NCI-H1417 (cell line): ENCODE measurements around the gene SMG9.

Experiments
- DNase-seq, 3 experiments: peaks; one replicate each; lab custom pipeline; 2025; lab: John Stamatoyannopoulos, UW

The SMG9 gene

DNA sequence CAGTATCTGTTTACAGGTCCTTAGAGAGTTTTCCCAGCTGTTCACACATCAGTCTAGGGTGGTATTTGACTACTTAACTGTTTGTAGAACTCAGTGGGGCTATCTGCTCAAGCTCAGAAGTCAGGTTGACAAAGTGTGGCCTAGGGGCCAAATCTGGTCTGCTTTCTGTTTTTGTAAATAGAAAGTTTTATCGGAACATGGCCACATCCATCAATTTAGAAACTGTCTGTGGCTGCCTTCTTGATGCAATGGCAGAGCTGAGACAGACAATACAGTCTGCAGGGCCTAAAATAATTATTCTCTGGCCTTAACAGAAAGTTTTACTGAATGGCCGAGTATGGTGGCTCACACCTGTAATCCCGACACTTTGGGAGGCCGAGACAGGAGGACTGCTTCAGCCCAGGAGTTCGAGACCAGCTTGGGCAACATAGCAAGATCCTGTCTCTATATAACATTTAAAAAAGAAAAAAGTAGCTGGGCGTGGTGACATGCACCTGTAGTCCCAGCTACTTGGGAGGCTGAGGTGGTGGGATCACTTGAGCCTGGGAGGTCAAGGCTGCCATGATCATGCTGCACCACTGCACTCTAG lies 2.4 kb downstream of the SMG9 start:
- DNase-seq, result no peak

DNA sequence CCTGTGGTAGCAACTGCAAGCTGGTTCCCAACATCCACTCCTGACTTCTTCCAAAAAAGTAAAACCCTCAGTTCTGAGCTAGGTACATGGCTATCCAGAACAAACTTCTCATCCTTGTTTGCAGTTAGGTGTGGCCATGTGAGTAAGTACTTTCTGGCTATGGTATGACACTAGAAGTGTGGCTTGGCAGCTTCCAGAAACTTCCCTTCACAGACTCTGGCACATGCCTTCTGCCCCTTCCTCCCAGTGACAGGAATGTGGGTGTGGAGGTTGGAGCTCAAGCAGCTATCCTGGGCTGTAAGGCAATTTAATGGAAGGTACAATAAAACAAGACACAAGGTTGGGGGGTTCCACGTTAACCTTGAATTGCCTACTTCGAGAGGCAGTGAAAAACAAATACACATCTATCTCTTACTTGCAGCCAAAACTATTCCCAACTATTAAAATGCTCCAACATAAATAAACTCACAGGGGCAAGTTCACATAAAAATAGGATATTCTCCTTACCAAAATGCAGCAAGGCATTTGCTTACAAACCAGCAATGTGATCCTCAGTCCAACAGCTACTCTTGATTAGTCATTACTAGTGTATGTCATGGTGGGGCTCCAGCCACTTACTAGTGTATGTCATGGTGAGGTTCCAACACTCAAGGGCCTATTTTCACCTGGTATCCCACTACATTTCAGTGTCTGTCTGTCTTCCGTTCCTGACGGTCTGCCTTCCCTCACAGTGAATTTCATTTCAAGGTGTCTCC lies 3.1 kb downstream of the SMG9 start:
- DNase-seq, result no peak

- no peak for DNase-seq
Measured at GRCh38 chr19:43749898-43750297, 4.9 kb downstream of the SMG9 start.

DNA sequence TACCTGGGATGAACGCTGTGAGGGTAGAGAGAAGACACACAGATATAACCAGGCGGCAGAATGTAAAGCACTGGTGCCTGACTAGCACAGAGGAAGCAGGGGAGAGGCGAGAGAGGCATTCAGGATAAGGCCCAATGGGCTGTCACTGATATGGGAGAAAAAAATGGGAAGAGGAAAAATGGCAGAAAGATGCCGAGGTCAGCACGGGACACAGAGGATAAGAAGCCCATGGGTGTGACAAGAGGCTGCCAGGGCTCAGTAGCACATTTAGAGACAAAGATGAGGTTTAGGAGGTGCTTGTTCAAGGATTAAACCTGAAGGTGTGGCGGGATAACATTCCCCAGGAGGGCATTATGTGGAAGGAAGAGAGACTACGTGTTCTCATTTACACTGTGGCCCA lies 5.6 kb downstream of the SMG9 start:
- no peak for DNase-seq

DNA sequence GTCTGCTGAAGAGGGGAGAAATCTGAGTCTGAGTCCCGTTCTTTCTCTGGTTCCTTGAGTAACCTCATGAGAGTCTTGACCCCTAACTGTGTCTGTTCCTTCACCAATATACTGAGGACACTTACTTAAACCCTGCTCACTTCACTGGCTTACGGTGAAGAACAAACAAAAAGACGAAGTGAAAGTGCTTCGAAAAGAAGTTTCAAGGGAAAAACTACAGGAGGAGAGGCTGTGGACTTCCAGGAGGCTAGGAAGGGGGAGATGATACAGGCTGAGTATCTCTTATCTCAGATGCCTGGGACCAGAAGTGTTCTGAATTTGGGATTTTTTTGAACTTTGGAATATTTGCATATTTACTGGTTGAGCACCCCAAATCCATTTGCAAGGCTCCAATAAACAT lies 6.1 kb downstream of the SMG9 start:
- no peak for DNase-seq

DNA sequence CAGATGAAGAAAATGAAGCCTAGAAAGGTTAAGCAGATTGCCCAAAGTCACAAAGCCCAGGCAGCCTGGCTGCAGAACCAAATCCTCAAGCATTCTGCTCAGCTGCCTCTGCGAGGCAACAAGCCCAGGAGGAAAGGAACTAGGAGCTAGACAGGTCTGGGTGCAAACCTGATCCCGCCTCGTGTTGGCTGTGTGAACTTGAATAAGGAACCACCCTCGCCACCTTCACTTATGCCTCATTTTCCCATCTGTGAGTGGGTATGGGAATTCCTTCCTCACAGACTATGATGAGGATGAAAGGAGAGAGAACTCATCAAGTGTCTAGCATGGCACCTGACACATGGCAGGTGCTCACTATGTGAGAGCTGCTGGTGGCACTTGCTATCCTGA lies 6.6 kb downstream of the SMG9 start:
- no peak for DNase-seq

DNA sequence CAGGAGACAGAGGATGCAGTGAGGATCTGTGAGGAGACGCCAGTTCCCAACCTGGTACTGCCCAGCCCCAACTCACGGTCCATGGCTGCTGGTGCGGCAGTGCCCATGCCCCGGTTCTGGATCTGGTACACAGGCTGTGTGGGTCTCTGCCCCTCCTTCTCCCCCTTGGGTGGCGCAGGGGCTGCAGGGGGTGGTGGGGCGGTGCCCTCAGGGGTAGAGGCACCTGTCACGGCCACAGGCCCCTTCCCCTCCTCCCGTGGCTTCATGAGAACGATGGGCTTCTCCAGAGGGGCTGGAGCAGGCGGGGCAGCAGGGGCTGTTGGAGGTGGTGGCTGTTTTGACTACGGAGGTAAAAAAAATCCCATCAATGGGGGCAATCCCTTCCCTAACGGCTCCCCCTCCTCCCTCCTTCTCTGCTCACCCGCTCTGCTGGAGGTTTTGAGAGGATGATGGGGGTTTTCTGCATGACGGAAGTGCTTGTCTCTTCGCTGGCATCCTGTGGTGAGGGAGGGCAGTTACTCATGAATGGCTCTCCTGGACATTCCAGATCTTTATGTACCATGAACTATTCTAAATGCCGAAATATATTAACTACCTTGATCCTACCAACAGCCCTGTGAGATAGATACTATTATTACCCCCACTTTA lies 7.1 kb downstream of the SMG9 start:
- no peak for DNase-seq

GRCh38 chr19:43743059-43743458 lies 11.7 kb downstream of the SMG9 start:
- DNase-seq, result no peak

GRCh38 chr19:43741075-43741825 lies 13.5 kb downstream of the SMG9 start:
- DNase-seq, result no peak

DNA sequence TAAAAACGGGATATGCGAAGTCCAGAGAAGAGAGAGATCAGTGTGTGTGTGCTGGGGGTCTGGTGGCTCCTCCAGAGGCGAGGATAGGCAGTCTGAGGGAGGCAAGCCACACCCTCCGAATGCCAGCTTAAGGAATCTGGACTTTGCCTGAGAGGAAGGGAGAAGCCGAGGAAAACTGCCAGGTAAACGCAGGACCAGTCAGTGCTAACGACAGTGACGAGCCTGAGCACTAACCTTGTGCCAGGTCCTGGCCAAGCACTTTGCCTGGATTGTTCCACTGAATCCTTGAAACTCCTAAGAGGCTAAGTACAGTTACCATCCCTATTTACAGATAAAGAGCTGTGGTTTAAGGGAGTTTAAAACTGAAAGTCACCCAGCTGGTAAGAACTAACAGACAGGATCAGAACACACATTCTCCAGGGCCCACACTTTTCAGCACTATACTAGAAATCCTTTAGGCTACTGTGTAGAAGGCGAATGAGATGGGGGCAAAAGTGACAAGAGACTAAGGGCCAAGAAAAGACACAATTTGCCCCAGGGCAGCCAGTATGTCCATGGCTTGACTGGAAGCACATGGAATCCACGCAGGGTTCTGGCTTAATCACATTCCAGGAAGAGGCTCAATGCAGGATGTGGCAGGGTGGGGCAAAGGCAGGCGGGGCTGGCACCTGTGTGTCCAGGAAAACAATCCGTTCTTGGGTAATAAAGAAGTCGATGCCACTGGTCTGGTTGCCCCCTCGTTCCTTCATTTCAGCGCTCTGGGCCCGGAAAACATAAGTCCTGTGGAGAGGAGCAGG lies 15.1 kb downstream of the SMG9 start:
- no peak for DNase-seq

GRCh38 chr19:43738780-43739211 lies 16.0 kb downstream of the SMG9 start:
- DNase-seq, result no peak

DNA sequence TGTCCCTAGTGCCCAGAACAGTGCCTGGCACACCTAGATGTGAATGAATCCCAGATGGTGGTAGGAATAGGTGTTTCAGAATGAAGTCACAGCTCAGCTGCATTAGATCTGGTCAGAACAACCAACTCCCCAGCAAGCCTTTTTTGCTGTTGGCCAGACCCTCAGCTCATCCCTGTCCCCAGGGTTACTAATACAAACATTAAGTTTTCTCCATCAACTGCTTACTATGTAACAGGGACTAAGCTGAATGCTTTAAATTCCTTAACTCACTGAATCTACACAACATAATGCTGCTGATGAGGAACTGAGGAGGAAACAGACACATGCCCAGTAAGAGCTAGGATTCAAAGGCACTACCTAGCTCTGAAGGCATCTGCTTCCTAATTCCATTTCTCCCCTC lies 18.8 kb downstream of the SMG9 start:
- DNase-seq, result no peak

DNA sequence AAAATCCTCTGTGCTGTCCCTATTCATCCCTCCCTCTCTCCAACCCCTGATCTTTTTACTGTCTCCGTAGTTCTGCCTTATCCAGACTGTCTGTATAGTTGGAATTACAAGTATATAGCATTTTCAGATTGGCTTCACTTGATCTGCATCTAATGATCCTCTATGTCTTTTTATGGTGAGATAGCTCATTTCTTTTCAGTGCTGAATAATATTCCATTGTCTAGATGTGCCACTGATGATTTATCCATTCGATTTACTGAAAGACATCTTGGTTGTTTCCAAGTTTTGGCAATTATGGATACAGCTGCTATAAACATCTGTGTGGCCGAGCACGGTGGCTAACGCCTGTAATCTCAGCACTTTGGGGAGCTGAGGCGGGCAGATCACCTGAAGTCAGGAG lies 19.7 kb downstream of the SMG9 start:
- DNase-seq, result no peak

- no peak for DNase-seq
Measured at GRCh38 chr19:43731846-43732245, 22.9 kb downstream of the SMG9 start.

DNA sequence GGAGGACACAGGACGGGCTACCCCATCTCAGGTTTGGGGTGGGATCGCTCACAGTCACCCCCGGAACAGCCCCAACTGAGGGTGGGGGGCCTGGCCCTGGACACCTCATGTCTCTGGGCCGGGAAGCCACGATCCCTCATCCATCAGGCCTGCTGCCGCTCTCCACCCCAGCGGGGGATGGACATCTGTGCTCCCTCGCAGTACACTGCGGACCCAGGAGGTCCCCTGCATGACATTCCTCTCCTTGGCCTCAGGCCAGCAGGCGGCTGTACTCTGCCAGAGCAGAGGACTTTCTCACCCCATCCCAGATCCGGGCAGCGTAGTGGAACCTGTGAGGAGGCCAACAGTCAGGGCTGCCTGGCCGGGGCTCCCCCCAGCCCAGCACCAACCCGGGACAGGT lies 23.4 kb downstream of the SMG9 start:
- DNase-seq, result no peak

DNA sequence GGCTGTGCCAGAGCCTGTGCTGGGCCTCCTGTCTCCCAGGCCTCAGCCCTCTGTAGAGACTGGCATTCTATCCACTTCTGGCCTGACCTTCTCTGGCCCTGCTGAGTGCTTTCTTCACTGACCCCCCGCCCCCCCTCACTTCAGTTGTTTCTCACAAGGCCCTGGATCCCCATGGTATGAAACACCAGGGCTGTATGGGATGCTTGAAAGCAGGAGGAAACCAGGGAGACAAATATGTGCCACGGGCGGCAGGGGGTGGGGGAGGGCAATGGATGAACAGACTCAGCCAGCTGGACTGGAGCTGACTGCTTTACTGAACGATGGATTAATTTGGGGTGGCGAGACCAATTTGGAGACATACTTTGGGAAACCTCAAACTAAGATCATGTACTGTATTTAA lies 24.8 kb downstream of the SMG9 start:
- DNase-seq, result no peak

GRCh38 chr19:43727593-43727853 lies 27.2 kb downstream of the SMG9 start:
- DNase-seq, result no peak

- DNase-seq, result no peak
Measured at GRCh38 chr19:43726736-43727592, 27.8 kb downstream of the SMG9 start.

DNA sequence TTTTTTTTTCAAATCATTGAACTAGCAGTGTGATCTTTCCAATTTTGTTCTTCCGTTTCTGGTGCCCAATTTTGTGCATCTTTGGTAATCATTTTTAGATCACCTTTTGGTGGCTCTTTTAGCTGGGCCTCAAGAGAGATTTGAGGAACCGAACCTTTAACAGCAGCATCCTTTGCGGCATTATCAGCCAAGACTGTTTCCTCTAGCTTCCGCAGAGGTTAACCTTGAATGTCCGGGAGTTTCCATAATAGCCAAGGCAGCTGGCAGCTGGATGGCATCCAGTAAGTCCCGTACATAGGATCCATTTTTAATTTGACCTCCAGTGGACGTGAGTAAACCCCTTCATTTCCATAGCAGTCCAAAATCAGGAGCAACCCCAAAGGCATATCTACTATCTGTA lies 29.3 kb downstream of the SMG9 start:
- no peak for DNase-seq

GRCh38 chr19:43724896-43725295 lies 29.9 kb downstream of the SMG9 start:
- no peak for DNase-seq

DNA sequence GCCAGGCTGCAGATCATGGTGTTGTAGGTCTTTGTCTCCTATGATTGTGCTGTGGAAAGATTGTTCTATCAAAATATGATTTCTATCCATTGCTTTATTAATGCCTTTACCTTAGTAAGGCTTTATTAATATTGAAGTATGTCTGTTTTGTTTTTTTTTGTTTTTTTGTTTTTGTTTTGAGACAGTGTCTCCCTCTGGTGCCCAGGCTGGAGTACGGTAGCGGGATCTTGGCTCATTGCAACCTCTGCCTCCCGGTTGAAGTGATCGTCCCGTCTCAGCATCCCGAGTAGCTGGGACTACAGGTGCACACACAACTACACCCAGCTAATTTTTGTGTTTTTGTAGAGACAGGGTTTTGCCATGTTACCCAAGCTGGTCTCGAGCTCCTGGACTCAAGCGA lies 31.2 kb downstream of the SMG9 start:
- DNase-seq, result no peak
